Retina (tissue), 1 donor: Measurements from ENCODE around the gene PSMG1.
A peak's percentile ranks its signal among the peaks of the same experiment; 100 is the strongest.
"Not testable (repeated sequence)": the region's sequence is repeated elsewhere in the genome, so short reads cannot be mapped to it uniquely, and the experiment has no call there.

Experiments used
- DNase-seq: peaks from one replicate; pipeline ENCODE4 v3.0.0-alpha.2; 2016

The PSMG1 gene

DNA sequence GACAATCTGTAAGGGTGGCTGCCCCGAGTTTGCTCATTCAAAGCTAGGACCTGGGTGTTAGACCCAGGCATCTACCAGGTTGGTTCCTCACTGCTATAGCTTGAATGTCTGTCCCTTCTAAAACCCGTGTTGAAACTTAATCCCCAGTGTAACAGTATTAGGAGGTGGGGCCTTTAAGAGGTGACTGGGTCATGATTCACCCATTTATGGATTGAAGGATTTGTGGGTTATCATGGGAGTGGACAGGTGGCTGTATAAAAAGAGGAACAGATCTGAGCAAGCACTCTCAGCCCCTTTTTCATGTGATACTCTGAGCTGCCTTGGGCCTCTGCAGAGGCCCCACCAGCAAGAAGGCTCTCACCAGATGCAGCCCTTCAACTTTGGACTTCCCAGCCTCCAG lies 29.4 kb downstream of the PSMG1 start:
- no peak for DNase-seq

DNA sequence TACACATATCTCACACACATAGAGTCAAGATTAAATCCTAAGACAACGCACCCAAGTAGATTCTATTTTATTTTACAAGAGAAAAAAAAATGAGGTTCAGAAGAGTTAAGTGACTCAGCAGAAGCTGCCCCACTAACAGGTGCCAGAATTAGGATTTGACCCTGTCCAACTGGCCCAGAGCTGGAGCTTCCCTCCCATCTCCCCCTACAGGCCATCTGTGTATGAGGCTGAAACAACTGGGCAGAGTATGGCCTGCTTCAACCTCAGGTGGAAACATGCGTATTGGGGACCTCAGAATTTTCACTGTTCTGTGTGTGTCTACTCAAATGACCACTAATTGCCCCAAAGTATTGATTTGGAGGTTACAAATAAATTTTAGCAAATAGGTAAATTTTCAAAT lies 29.9 kb downstream of the PSMG1 start:
- DNase-seq, result no peak

DNA sequence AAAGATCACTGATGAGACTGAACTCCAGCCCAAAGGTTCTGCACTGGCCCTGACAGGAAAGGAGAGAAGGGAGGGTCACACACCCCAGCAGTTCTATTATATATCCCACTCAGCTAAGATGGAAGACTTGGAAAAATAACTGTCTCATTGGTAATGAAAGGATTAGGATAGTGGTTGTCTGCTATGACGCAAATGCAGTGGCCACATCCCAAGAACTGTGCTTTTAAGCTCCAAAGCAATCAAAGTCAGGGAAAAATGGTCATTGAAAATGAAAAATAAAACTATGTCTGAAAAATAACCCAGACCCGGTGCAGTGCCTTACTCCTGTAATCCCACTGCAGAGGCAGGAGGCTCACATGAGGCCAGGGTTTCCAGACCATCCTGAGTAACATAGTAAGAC lies 31.0 kb downstream of the PSMG1 start:
- no peak for DNase-seq

DNA sequence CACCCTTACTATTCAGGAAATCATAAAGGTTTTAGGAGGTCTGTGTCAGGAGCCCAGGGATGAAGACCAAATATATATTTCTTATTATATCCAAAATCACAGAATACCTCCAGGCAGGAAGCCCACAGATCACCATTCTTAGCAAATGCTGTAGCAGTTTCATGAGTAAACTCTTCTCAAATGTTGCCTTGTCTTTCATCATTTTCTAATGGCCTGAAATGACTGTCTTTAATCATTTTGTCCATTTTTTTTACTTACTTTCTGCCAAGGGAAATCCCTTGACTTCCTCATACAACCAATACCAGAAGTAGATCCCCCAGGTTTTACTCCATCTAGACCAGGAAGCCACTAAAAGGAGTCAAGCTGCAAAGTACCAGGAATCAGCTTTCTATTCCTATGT lies 32.4 kb downstream of the PSMG1 start:
- no peak for DNase-seq

DNA sequence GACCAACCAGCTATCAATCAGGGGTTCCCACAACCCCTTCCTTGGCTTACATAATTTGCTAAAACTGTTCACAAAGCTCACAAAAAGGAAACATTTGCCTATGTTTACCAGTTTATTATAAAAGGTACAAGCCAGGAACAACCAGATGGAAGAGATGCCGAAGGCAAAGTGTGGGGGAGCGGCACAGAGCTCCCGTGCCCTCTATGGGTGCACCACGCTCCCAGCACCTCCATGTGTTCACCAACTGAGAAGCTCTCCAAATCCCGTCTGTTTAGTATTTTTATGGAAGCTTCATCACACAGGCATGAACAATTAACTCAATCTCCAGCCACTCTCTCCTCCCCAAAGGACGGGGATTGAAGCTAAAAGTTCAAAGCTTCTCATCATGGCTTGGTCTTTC lies 32.9 kb downstream of the PSMG1 start:
- DNase-seq, result no peak

DNA sequence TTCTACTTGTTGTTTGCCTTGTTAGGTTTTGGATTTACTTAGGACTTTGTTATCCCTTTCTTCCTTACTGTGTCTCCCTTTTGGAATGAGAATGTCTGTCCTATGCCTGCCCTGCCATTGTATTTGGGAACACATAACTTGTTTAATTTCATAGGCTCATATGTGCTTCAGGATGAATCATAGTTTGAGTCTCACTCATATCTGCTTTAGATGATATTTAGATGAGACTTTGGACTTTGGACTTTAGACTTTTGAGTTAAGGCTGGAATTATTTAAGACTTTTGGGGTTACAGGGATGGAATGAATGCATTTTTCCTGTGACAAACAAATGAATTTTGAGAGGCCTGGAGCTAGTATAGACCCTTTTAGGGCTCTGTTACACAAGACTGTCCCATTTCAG lies 33.4 kb downstream of the PSMG1 start:
- no peak for DNase-seq

DNA sequence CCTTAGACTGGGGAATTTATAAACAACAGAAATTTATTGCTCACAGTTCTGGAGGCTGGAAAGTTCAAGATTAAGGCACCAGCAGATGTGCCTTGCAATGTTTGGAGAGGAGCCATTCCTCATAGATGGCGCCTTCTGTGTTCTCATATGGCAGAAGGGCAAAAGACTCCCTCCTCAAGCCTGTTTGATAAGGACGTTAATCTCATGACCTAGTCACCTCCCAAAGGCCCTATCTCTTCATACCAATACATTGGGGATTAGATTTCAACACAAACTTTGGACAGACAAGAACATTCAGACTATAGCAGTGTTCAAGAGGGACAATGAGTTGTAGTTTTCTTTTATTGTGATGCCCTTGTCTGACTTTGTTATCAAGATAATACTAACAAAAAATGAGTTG lies 34.3 kb downstream of the PSMG1 start:
- DNase-seq, result no peak

DNA sequence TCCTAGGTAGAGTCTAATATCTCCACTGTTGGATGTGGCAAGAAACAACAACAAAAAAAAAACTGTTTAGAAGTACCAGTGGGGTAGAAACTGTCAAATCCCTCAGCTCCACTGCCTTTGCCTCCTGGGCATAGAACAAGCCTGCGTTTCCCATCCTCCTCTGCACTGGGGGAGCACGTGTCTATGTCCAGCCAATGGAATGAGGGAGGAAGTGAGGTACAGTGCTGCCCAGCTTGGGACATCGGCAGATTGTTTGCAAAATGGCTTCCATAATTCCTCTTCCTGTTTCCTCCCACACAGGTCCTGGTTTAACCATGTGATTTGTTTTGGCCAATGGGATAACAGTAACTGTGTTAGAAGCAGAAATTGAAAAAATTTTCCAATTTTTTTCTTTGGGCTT lies 39.1 kb downstream of the PSMG1 start:
- DNase-seq, result no peak

DNA sequence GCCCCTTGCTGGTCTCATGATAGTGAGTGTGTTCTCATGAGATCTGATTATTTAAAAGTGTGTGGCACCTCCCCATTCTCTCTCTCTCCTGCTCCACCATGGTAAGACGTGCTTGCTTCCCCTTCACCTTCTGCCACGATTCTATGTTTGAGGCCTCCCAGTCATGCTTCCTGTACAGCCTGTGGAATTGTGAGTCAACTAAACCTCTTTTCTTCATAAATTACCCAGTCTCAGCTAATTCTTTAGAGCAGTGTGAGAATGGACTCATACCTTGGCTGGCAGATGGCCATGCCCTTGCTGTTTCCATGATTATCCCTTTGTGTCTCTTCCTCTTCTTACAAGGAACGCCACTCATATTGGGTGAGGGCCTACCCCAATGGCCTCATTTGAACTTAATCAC lies 40.3 kb downstream of the PSMG1 start:
- DNase-seq, result no peak

DNA sequence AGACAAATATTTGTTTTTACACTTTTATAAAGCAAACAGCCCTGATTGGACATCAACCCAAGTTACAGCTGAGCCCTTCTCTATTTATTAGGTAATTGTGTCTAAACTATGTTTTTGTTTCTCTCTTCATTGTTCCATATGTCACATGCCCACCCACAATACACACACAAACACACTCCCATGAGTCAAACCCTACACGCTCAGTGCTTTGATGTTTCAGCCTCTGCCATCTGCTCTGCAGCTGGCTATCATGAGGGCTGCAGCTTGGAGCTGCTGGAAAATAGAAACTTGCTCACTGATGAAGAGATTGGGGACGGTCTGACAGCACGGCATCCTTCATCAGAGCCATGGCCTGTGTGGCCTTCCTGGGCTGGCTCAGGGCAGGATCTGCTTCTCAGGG lies 41.7 kb downstream of the PSMG1 start:
- peak; percentile 28 for DNase-seq

DNA sequence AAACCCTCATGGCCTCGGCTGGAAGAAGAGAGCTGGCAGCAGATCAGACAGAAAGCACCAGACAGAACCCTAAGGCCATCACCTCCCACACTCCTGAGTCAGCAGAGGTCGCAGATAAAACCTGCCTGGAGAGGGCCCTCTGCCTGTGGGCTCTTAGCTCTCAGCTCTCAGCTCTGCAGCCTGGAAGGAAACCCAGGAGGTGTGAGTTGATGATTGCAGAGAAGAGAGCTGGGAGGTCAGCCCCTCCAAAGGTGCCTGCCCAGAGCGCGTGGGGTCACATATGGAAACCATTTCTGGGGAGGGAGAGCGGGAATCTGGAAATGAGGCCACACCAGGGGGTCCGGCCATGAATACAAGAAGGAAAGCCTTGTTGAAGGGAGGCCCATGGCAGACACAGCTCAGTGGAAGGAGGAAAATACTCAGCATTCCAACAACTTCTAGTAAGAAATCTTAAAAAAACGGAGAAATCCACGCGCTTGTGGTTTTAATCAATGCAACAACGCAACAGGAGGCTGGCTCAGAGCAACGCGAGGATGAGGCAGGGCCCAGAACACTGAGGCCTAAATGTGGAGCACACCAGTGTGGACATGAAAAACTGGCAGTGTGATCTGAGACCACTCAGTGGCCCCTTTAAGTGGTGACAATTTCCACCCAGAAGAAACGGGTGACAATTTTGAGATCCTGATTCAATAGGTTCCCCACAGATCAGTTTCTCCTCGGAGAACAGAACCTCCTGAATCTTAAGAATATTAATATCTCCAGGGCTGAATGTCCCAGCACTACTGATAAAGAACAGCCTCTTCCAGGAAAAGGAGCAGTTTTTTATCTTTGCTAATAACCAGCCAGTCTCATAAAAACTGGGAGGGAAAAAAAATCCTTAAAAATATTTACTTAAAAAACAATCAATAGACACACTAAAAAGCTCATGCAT lies 45.7 kb downstream of the PSMG1 start:
- peak; percentile 27 for DNase-seq

DNA sequence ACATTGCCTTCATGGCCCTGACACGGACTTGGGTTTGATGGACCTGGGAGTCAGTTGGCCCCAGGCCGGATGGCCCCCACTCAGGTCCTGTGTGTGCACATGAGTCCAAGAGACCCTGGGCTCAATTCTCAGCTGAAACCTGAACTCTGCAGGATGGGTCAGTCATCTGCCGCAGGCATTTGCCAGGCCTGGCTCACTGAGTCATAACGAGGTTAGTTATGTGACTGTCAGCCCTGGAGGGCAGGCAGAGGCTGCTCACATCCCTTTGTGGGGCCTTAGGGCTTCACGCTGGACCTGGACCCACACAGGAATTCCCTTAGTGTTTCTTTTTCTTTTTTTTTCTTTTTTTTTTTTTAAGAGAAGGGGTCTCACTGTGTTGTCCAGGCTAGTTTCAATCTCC lies 46.5 kb downstream of the PSMG1 start:
- DNase-seq, result no peak

DNA sequence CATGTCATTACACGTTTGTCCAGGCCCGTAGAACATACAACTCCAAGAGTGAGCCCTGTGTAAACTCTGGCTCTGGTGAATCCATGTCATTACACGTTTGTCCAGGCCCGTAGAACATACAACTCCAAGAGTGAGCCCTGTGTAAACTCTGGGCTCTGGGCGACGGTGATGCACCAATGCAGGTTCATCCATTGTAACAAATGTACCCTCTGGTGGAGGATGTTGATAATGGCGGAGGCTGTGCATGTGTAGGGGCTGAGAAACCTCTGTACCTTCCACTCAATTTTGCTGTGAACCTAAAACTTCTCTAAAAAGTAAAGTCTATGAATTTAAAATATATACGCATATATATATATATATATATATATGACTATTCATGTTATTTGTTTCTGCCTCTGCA lies 47.1 kb downstream of the PSMG1 start:
- not testable (repeated sequence) for DNase-seq

DNA sequence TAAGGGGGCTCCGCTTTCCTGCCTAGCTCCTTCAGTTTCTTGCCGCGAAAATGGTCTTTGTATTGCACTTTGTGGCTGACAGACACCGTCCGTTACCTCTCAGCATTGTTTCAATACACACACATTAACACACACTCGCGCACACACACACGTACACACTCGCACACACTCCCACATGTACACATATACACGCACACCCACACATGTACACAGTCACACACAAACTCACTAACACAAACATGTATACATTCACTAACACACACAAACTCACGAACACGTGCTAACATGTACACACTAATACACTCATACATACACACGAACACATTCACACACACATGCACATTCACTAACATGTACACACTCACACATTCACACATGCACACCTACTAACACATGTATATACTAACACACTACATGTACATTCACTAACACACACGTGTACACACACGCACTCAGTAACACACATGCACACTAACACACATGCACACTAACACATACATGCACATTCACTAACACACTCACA lies 48.9 kb downstream of the PSMG1 start:
- DNase-seq, result no peak

DNA sequence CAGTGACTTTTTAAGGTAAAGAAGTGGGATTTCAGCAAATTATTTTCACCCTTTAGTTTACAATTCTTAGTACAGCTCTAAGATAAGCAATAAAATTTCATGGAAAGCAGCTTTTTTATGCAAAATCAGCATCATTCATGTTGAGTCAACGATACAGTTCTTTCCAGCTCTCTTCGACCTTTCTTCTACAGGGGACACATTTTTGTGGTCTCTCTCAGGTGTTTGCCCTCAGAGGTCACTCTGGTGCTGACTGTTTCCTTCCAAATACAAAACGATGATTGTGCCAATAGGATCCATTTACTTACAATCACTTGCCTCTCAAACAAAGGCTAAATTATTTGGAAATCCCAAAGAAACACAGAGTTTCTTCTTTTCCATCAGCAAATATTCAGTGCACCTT lies 51.0 kb downstream of the PSMG1 start:
- DNase-seq, result no peak

DNA sequence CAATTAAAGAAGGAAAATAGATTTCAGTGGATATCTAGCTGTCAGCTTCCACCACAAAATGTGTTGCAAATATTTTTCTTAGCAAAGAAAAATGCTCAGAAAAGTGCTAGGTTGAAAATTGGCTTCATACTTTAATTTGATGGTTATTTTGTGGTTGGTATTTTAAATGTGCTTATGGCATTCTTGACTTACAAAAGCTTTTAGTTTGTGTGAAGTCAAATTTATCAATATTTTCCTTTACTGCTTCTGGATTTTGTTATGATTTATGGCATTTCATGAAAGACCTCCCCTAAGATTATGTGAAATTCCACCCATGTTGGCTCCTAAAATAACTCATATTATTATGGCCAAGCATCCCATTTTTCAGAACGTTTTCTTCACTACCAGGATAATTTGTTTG lies 51.5 kb downstream of the PSMG1 start:
- no peak for DNase-seq

DNA sequence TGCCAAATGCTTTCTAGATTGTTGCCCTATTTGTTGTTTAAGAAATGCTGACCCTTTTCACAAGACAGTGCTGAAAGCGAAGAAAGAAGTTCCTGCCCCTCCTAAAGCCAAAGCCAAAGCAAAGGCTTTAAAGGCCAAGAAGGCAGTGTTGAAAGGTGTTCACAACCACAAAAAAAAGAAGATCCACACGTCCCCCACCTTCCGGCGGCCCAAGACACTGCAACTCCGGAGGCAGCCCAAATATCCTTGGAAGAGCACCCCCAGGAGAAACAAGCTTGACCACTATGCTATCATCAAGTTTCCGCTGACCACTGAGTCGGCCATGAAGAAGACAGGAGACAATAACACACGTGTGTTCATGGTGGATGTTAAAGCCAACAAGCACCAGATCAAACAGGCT lies 55.7 kb downstream of the PSMG1 start:
- no peak for DNase-seq

DNA sequence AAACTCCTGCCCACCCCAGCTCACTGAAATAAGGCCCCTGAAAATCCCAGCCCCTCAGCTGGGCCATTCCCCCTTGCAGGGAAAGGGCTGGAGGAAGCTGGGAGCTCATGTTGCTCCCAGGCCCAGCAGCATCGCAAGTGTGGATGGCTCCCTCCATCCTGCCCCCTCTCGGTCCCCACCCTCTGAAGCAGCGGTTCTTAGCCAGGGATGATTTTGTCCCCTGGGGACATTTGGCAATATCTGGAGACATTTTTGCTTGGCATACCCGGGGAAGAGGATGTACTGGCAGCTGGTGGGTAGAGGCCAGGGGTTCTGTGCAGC lies 56.8 kb downstream of the PSMG1 start:
- no peak for DNase-seq

DNA sequence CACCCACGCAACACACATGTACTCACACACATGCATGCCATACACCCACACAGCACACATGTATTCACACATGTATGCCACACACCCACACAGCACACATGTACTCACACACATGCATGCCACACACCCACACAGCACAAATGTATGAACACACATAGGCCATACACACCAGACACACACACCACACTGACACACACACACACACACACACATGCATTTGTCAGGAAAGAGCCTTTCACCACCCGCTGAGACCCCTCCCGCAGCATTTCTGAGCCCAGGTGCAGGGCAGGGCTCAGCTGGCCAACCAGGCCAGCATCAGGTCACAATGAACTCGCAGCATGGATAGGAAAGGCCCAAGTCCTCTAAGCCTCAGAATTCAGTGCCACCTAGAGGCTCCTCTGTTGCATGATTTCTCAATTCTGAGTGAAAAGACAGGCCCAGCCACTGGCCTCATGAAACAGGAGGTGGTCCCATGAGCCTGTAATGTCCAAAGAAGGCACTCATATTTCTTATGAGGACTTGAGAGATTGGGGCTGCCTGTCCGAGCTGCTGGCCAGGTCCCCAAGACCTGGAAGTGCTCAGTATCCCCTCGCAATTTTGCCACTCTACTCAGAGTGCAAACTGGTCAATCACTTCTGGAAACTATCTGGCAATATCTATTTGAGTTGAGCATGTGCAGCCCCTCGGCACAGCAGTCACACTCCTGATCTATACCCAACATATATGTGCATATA lies 57.3 kb downstream of the PSMG1 start:
- DNase-seq, result peak; percentile 66
